GM21529 (cell line): Measurements from ENCODE around the gene OR2M2.

Experiments used
- ATAC-seq: cut with Tn5 transposase; IDR thresholded peaks from one replicate; pipeline ENCODE4 v1.9.1; 2021; ENCODE audit not compliant: unreplicated experiment

Gene OR2M2

GRCh38 chr1:248174521-248174920 is at the start of gene OR2M2:
Gene OR2M2, plus strand, starts transcription at chr1:248174821. Its CDS starts 5,165 bp downstream, at chr1:248179986.
- ATAC-seq = no peak

- no peak for ATAC-seq
Observed at GRCh38 chr1:248127653-248128052, 47.0 kb upstream of the OR2M2 start.

GRCh38 chr1:248136811-248137210 is 37.8 kb upstream of the OR2M2 start:
- no peak for ATAC-seq

- no peak for ATAC-seq
Observed at GRCh38 chr1:248140846-248141245, 33.8 kb upstream of the OR2M2 start.

GRCh38 chr1:248143311-248143710 is 31.3 kb upstream of the OR2M2 start:
- no peak for ATAC-seq

GRCh38 chr1:248144513-248145198 is 30.0 kb upstream of the OR2M2 start, which contains the start of gene OR2M5:
Gene OR2M5, plus strand, starts transcription at chr1:248145148. Its CDS starts 0 bp downstream, at chr1:248145148.
- ATAC-seq = no peak

GRCh38 chr1:248152056-248152827 is 22.4 kb upstream of the OR2M2 start:
- no peak for ATAC-seq

- no peak for ATAC-seq
Observed at GRCh38 chr1:248155927-248156326, 18.7 kb upstream of the OR2M2 start.

- no peak for ATAC-seq
Observed at GRCh38 chr1:248158758-248159157, 15.9 kb upstream of the OR2M2 start.

GRCh38 chr1:248164031-248164430 is 10.6 kb upstream of the OR2M2 start:
- no peak for ATAC-seq

- ATAC-seq = no peak
Observed at GRCh38 chr1:248165186-248165585, 9.4 kb upstream of the OR2M2 start.

GRCh38 chr1:248183996-248184395 is 9.4 kb downstream of the OR2M2 start:
- ATAC-seq = no peak

- no peak for ATAC-seq
Observed at GRCh38 chr1:248187363-248187762, 12.7 kb downstream of the OR2M2 start.

GRCh38 chr1:248189026-248189425 is 14.4 kb downstream of the OR2M2 start:
- ATAC-seq = no peak

GRCh38 chr1:248194117-248194516 is 19.5 kb downstream of the OR2M2 start:
- no peak for ATAC-seq

- ATAC-seq = no peak
Observed at GRCh38 chr1:248196965-248197364, 22.3 kb downstream of the OR2M2 start, which contains the start of gene OR2M3. Gene OR2M3, plus strand, starts transcription at chr1:248197265. Its CDS starts 5,803 bp downstream, at chr1:248203068.

GRCh38 chr1:248215880-248216279 is 41.3 kb downstream of the OR2M2 start:
- ATAC-seq = no peak

- ATAC-seq = no peak
Observed at GRCh38 chr1:248225537-248225936, 50.9 kb downstream of the OR2M2 start.

GRCh38 chr1:248229360-248229908 is 54.8 kb downstream of the OR2M2 start:
- ATAC-seq = no peak
